GM12801 (cell line): Measurements from ENCODE around the gene RIMOC1.

Experiments
- TF ChIP-seq, protein P1 (sequence below): IDR thresholded peaks from one replicate; pipeline ENCODE4 v1.5.1; 2011; ENCODE audit warnings: control low read depth; ENCODE audit not compliant: insufficient read length; ENCODE audit errors: extremely low read depth

The RIMOC1 gene

DNA sequence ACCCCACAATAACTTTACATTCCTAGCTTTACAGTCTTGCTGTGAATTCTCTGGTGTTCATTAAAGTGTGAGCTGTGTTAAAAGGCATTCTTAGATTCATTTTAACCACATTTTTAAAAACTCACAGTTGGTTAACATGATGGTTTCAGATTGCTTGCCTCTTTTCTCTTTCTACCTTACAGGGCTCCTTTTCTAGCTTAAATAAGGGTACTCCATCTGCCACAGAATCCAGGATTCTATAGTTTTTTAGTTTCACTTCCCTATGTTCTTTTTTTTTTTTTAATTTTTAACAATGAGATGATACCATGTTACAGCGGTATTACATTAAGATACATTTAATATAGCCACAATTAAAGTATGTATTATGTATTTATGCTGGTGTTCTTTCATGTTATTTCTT lies 17.0 kb downstream of the RIMOC1 start:
- TF ChIP-seq, protein P1, sequence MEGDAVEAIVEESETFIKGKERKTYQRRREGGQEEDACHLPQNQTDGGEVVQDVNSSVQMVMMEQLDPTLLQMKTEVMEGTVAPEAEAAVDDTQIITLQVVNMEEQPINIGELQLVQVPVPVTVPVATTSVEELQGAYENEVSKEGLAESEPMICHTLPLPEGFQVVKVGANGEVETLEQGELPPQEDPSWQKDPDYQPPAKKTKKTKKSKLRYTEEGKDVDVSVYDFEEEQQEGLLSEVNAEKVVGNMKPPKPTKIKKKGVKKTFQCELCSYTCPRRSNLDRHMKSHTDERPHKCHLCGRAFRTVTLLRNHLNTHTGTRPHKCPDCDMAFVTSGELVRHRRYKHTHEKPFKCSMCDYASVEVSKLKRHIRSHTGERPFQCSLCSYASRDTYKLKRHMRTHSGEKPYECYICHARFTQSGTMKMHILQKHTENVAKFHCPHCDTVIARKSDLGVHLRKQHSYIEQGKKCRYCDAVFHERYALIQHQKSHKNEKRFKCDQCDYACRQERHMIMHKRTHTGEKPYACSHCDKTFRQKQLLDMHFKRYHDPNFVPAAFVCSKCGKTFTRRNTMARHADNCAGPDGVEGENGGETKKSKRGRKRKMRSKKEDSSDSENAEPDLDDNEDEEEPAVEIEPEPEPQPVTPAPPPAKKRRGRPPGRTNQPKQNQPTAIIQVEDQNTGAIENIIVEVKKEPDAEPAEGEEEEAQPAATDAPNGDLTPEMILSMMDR, result no peak

DNA sequence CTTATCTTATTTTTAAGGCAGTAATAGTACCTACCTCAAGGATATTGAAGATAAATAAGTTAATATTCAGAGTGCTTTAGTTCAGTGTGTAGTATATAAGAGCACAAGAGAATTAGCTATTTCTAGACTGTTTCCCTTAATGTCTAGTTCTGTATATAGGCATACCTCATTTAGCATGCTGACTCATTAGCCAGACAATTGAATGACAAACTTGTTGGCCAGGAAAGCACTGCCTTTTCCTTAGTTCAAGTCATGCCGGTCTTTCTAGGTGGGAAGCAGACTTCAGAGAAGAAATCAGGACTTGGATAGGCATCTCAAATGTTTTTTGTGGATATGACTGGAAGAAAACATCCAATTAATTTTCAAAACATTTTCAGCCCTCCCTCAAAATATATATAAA lies 17.7 kb downstream of the RIMOC1 start:
- TF ChIP-seq, protein P1, result no peak

DNA sequence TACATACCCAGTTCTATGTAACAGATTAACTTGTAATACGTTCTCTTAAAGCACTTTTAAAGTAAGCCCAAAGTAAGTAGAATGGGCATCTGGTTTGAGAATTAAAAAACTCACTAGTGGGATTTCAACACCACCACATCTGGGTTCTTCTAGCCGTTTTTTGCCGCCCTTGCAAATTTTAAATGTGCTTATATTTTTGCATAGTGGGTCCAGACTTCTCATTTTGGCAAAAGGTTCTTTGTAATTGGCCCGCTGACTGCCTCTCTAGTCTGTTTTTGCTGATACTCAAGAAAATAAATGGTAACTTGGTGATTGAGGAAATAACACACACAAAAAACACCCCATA lies 20.4 kb downstream of the RIMOC1 start:
- TF ChIP-seq, protein P1, result no peak

DNA sequence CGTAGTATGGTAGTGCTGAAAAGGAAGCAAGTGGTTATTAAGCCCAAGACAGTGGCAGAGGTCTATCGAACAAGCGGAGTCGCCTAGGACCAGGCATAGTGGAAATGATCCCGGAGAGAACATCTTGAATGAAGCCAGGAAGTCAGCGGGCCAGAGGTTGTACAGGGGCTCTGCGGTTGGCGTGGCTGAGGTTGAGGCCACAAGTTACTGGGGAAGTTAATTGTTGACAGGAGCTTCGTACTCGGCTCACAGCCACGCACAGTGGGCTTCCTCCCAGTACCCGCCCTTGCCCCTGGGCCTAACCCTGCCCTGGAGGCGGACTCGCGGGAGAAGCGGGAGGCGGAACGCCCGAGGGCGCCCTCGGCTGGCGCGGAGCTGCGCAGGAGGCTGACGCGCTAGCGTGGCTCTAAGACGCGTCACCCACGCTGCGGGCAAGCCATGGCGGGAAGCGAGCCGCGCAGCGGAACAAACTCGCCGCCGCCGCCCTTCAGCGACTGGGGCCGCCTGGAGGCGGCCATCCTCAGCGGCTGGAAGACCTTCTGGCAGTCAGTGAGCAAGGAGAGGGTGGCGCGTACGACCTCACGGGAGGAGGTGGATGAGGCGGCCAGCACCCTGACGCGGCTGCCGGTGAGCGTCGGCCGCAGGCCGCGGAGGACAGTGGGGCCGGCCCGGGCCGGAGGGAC lies 20.9 kb downstream of the RIMOC1 start, which contains the start of gene FBXO4:
FBXO4 (plus strand) TSS at position 410 of the 683 bp plus-strand sequence; CDS start at position 439, 29 bp downstream.
- TF ChIP-seq, protein P1, result no peak

DNA sequence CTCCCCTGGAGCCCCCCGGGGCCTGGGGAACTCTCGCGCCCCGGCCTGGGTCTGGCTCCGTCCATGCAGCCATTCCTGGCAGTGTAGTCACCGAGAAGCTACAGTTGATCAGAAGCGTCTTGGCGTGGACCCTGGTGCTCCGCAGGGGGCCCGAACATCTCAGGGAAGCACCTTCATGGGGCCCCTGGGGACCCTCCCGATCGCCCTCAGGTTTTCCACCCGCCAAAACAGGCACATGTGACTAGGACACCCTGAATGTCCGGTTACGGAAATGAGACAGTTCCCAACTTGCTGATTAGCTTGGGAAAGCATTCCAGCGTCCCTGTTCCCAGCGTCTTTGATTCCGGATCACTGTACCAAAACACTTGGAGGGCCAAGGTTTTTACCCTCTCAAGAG lies 21.4 kb downstream of the RIMOC1 start:
- TF ChIP-seq, protein P1, result no peak

DNA sequence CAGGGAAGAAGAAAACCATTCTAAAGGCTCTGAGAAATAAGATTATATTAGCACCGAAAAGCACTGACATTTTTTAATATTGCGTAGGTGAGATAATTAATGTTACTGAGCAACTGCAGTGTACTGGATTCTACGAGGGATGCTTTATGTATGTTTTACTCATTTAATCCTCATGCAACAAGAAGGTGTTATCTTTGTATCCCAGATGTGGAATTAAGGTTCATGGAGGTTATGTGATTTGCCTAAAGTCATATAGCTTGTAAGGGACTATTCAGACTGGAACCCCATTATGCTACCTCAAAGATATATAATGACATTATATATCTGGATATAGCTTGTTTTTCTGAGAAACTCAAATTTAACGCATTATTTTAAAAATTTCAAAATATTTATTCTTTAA lies 23.5 kb downstream of the RIMOC1 start:
- TF ChIP-seq, protein P1, result no peak

DNA sequence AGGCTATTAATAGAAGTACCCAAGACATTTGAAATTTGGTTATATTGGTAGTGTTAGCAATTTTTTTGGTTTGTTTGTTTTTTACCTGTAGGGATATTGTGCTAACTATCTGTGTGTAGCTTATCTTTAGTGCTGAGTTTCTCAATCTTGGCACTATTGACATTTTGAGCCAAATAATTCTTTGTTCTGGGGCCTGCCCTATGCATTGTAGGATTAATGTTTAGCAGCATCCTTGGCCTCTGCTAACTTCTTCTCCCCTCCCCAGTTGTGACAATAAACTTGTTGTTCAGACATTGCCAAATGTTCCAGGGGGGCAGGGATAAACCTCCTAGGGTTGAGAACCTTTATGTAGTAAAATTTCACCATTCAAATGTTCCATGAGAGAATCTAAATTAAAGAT lies 24.9 kb downstream of the RIMOC1 start:
- TF ChIP-seq, protein P1, result no peak

DNA sequence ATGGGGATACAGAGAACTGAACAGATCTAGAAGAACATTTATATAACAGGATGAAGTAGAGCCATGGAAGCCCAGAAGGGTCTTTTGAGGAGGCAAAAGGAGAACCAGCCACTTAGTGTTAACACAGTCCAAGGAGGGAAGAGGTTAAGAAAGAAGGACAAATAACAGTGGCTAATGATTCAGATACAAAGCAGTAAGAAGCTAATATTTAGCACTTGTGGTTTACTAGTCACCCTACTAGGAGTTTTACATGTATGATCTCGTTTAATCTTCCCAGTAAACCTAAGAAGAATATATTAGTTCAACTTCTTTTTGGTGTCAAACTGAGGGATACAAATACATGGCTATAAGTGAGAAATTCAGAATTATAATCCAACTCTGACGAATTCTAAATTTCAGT lies 28.6 kb downstream of the RIMOC1 start:
- TF ChIP-seq, protein P1, result no peak
